ENCODE measurements around the gene ATP1A1.

ATP1A1 gene

DNA sequence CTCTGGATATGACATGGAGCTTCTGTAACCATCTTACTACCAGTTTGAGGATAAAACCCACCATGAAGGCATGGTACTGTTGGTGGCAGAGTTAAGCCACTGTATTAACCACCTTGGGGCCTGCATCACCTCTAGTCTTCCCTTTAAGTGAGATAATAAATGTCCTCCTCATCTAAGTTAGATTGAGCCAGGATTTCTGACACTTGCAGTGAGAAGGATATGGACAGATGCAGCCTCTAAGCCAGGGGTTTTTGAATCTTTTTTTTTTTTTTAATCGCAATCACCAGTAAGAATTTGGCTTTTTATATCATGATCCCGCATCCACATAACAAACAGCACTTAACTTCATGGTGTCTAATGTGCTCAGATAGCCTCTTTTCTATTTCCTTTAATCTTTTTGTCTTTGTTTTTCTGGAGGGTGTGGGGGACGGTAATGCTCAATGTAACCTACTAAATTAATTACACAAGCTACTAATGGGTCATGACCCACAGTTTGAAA, 42.2 kb downstream of the ATP1A1 start:
- no peak overlapping the region for H3K4me3 ChIP-seq (ENCODE audit: low read length)
- no peak for TF ChIP-seq ZNF274 (IDR thresholded peaks at IDR 0.05; ENCODE audit: low read depth, low read length)

- TF ChIP-seq ZNF274 (IDR thresholded peaks at IDR 0.05; ENCODE audit: low read depth, low read length) = no peak
- H3K4me3 ChIP-seq (ENCODE audit: low read length) = no peak overlapping the region
Observed at GRCh38 chr1:116415699-116416533, 42.9 kb downstream of the ATP1A1 start.

- TF ChIP-seq ZNF274 (IDR thresholded peaks at IDR 0.05; ENCODE audit: low read depth, low read length) = no peak
- no peak overlapping the region; the same call in 1 of the 2 replicates for H3K4me3 ChIP-seq (ENCODE audit: low read length)
Observed at GRCh38 chr1:116416854-116417513, 43.9 kb downstream of the ATP1A1 start.

- TF ChIP-seq ZNF274 (IDR thresholded peaks at IDR 0.05; ENCODE audit: low read depth, low read length) = no peak
- H3K4me3 ChIP-seq (ENCODE audit: low read length) = peak overlapping the region; percentile 92
Observed at GRCh38 chr1:116417678-116418077, 44.6 kb downstream of the ATP1A1 start.

- no peak for TF ChIP-seq ZNF274 (IDR thresholded peaks at IDR 0.05; ENCODE audit: low read depth, low read length)
- H3K4me3 ChIP-seq (ENCODE audit: low read length) = peak overlapping the region; percentile 92
Observed at GRCh38 chr1:116418091-116418830, 45.2 kb downstream of the ATP1A1 start.

GRCh38 chr1:116420417-116421200, 47.6 kb downstream of the ATP1A1 start:
- TF ChIP-seq ZNF274 (IDR thresholded peaks at IDR 0.05; ENCODE audit: low read depth, low read length) = no peak
- H3K4me3 ChIP-seq (ENCODE audit: low read length) = no peak overlapping the region

DNA sequence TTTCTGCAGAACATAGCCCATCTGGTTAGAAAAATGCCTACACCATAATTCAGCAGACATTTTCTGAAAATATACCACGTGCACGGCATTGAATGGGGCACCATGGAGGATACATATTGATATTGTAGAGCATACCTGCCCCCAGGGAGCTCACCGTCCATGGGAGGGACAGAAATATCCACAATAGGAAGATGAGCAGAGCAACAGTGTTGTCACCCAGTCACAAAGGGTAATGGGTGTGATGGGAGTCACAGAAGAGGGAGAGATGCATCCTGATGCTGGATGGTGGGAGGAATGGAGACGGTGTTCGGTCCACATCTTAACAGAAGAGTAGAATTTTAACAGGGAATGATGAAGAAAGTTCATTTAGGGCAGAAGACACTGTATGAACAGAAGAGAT, 51.4 kb downstream of the ATP1A1 start:
- no peak overlapping the region for H3K4me3 ChIP-seq (ENCODE audit: low read length)
- no peak for TF ChIP-seq ZNF274 (IDR thresholded peaks at IDR 0.05; ENCODE audit: low read depth, low read length)

DNA sequence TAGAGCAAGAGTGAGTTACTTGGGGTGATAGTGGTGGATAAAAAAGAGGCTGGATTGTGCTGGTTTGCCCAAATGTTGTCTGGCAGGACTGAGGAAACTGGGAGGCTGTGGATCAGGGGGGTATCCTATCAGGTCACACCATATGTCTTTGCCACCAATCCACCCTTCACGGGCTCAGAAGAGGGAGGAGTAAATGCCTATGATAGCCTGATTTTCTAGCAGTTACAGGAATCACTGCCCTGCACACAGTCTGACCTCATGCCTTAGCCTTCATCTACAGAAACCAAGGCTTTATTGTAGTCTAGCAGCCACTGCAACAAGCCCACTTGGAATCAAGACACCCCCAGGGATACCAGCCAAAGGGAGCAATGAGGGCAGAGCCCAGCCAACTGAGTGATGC, 51.8 kb downstream of the ATP1A1 start:
- H3K4me3 ChIP-seq (ENCODE audit: low read length) = no peak overlapping the region
- no peak for TF ChIP-seq ZNF274 (IDR thresholded peaks at IDR 0.05; ENCODE audit: low read depth, low read length)

DNA sequence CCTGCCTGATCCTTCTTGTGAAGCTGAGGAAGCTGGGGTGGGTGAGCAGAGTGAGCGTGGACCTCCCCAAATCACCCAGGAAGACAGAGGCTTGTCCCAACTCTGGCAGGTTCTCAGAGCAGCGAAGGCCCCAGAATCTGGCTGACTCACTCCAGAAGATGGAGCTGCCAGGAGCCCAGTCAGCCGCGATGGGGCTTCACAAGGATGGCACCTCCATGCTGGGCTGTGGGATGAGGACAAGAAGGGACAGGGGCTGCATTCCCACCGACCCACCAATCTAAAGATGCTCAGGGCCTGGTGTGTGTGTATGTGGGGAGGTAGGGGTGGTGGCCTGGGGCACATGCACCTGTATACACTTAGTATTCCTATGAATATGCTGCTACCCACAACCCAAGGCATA, 52.9 kb downstream of the ATP1A1 start:
- TF ChIP-seq ZNF274 (IDR thresholded peaks at IDR 0.05; ENCODE audit: low read depth, low read length) = no peak
- no peak overlapping the region for H3K4me3 ChIP-seq (ENCODE audit: low read length)

DNA sequence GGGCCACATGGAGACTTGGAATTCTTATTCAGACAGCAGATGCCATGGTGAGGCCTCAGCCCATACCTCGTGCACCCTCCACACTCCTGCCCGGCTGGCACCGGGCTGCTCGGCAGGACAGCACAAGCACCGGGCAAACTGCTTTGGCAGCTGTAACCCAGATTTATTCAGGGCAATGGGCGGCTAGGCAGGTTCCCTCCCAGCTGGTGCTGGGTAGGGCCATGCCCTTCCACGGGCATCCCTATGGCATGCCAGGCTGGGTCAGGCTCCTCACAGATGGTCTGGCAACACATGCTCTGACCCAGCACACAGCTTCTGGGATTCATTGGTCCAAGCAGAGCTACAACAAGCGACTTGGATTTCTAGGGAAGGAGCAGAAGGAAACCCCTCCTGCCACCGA, 53.4 kb downstream of the ATP1A1 start:
- no peak for TF ChIP-seq ZNF274 (IDR thresholded peaks at IDR 0.05; ENCODE audit: low read depth, low read length)
- H3K4me3 ChIP-seq (ENCODE audit: low read length) = no peak overlapping the region

GRCh38 chr1:116428576-116428975, 55.5 kb downstream of the ATP1A1 start:
- no peak for TF ChIP-seq ZNF274 (IDR thresholded peaks at IDR 0.05; ENCODE audit: low read depth, low read length)

GRCh38 chr1:116429821-116430374, 56.9 kb downstream of the ATP1A1 start:
- H3K4me3 ChIP-seq (ENCODE audit: low read length) = no peak overlapping the region
- no peak for TF ChIP-seq ZNF274 (IDR thresholded peaks at IDR 0.05; ENCODE audit: low read depth, low read length)

More at GRCh38 chr1:116428576-116428975, 55.5 kb downstream of the ATP1A1 start:
- no peak overlapping the region for H3K4me3 ChIP-seq (ENCODE audit: low read length)

DNA sequence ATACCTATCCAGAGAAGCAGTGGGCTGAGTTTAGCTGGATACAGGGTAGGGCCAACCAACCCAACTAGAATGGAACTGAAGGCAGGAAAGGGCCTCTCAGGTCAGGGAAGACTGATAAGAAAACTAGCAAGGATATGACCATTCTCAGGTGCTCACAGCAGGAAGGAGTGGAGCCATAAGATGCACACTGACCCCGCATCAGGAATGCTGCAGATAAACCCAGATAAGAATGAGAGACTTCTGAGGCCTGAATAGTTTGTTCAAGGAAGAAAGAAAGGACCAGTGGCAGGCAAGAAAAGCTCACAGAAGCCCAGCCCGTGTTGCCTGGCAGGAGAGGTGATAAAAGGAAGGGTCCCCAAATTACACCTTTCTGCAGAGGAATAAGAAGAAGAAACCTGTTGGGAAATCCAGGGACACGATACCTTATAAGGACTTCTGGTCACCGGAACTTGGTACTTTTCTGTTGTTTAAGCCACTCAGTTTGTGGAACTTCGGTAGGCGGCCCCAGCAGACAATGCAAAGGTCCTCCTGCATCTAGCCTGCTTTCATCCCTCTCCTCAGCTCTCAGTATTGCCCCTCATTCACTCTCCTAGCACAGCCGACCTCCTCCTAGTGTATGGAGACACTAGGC, 58.9 kb downstream of the ATP1A1 start:
- TF ChIP-seq ZNF274 (IDR thresholded peaks at IDR 0.05; ENCODE audit: low read depth, low read length) = no peak
- no peak overlapping the region for H3K4me3 ChIP-seq (ENCODE audit: low read length)
